GM10248 (cell line): Measurements from ENCODE around the gene ANKDD1A.

ENCODE experiments used
- CTCF ChIA-PET: fragments of 300-600 bp; sonication (Branson Sonifier 250); formaldehyde crosslinking; extraction: SDS; loops from one replicate; lab custom pipeline; 2021; ENCODE audit warnings: antibody characterized with exemption; lab: Yijun Ruan, JAX
- POLR2A ChIA-PET: fragments of 350-650 bp; sonication (Branson Sonifier 250); formaldehyde crosslinking; extraction: SDS; loops from one replicate; lab custom pipeline; 2020; ENCODE audit warnings: antibody characterized with exemption; lab: Yijun Ruan, JAX
- DNase-seq: peaks from one replicate; pipeline ENCODE4 v3.0.0; 2012; ENCODE audit errors: extremely low spot score
- TF ChIP-seq, protein P1 (sequence below): IDR thresholded peaks from 2 replicates; pipeline ENCODE4 v1.5.1; 2012; ENCODE audit warnings: mild to moderate bottlenecking, low read depth; ENCODE audit errors: extremely low read depth, missing control alignments, control extremely low read depth

Gene ANKDD1A

DNA sequence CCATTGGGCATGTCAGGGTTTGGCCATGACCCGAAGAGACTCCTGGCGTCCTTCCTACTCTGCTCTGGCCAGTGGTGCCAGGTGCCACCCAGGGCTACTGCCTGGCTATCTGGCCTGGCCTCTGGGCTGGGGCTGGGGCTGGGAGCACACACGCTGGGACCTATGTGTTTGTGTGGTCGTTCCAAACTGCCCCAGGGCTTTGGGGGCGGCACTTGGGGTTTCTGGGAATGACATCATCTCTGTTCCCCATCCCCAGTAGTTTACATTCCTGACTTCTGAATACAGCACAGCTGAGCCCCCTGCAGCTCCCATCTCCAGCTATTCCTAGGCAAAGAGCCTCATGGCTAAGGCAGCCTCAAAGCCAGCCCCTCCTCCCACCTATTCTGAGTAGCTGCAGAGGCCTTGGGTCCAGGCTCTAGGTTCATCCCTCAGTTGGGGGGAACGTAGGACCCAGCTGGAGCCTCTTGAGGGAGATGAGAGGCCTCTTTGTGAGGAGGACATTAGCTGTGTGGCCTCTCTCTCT is 45.6 kb upstream of the ANKDD1A start:
- ChIA-PET POLR2A (interaction anchor here (0.6 to 1.2 kb wide), 3 partner anchors 9 to 26 kb away, joined by 3 read pairs; no protein-coding TSS in a partner anchor), CTCF (interaction anchor here (1.0 to 1.3 kb wide), 2 partner anchors 17 to 40 kb away, joined by 5 read pairs; no protein-coding TSS in a partner anchor)
- DNase-seq = no peak
- TF ChIP-seq, protein P1, sequence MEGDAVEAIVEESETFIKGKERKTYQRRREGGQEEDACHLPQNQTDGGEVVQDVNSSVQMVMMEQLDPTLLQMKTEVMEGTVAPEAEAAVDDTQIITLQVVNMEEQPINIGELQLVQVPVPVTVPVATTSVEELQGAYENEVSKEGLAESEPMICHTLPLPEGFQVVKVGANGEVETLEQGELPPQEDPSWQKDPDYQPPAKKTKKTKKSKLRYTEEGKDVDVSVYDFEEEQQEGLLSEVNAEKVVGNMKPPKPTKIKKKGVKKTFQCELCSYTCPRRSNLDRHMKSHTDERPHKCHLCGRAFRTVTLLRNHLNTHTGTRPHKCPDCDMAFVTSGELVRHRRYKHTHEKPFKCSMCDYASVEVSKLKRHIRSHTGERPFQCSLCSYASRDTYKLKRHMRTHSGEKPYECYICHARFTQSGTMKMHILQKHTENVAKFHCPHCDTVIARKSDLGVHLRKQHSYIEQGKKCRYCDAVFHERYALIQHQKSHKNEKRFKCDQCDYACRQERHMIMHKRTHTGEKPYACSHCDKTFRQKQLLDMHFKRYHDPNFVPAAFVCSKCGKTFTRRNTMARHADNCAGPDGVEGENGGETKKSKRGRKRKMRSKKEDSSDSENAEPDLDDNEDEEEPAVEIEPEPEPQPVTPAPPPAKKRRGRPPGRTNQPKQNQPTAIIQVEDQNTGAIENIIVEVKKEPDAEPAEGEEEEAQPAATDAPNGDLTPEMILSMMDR = no peak

DNA sequence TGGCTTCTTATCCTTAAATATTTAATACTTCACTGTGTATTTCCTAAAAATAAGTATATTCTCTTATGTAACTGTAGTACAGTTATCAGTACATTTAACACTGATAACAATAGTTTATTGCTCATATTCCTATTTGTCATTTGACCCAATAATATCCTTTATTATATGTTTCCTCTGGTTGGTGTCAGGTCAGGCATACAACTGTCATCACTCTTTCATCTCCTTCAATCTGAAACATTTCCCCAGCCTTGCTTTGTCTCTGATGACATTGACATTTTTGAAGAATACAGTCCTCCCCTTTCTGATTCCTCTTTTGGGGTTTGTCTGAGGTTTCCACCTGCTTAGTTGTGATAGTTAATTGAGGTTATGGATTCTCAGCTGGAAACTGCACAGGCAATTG is 42.2 kb upstream of the ANKDD1A start:
- CTCF ChIA-PET = interaction anchor here (0.9 to 1.5 kb wide), 4 partner anchors 14 to 58 kb away, joined by 3 to 6 read pairs (median 4); no protein-coding TSS in a partner anchor
- DNase-seq = no peak
- TF ChIP-seq, protein P1 = no peak
- POLR2A ChIA-PET = no interaction called here

DNA sequence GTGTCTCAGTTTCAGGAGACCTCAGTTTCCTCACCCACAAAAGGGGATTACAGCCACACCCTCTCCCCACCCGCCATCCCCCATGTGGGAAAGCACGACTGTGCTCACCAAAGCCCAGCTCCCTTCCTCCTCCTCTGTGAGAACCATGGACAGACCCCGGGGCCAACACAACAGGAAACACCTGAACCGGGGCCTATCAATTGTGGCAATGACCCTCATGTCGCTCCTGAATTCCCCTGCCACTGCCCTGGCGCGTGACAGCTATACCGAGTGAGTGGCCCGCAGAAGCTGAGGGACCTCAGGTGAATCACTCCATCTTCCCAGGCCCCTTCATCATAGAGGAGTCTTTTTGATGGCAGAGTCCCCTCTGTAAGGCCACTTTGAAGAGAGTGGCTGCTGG is 41.3 kb upstream of the ANKDD1A start:
- ChIA-PET POLR2A (no interaction called here), CTCF (interaction anchor here (0.9 to 1.5 kb wide), 6 partner anchors 11 to 59 kb away, joined by 3 to 6 read pairs (median 3); no protein-coding TSS in a partner anchor)
- TF ChIP-seq, protein P1 = no peak
- no peak for DNase-seq

DNA sequence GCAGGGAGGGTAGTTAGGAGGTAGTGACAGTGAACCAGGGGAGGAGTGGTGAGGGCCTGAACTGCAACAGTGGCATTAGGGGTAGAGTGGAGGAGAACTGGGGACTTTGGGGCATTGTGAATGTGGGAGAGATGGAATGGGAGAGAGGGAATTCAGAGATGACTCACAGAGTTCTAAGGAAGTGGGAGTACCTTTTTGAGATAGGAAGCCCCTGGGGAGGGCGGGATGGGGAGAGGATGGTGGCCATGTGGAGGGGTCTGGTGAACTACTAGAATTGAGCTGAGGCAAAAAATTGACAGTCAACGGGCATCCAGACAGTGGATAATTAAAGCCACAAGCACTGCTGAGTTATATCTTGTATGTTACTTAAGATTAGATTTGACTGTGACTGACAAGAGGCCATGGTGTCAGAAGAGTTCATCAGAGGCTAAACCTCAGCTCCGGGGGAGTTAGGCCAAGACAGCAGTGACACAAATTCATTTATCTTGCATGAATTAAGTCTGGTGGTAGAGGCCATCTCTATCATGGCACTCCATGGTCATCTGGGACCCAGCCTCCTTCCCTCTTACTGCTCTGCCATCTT is 36.0 kb upstream of the ANKDD1A start:
- no peak for DNase-seq
- CTCF ChIA-PET = interaction anchor here (0.8 to 2.0 kb wide), 2 partner anchors 13 to 40 kb away, joined by 3 to 5 read pairs; no protein-coding TSS in a partner anchor
- TF ChIP-seq, protein P1 = no peak
- POLR2A ChIA-PET = interaction anchor here (1.0 to 1.9 kb wide), 2 partner anchors 13 to 18 kb away, joined by 5 to 8 read pairs; no protein-coding TSS in a partner anchor

DNA sequence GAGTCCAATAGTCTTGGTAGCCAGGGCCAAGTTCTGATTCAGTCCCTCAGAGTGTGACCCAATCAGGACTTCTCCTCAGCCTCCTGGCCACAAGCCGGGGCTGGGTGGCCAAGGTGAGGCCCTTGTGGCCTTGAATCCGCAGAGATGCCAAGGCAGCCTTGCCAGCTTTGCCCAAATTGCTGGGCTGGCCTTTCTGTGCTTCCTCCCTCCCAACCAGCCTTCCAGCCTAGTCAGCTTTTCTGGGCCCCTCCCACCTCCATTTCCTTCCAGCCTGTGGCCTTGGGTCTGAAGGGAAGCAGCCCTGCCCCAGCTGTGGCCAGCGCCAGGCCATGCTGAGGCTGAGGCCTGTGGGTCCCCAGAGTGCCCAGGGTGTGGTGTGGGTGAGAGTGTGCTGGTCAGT is 34.3 kb upstream of the ANKDD1A start:
- TF ChIP-seq, protein P1 = no peak
- no peak for DNase-seq
- ChIA-PET POLR2A (interaction anchor here (0.5 to 0.6 kb wide), 2 partner anchors 10 to 33 kb away, joined by 3 read pairs; no protein-coding TSS in a partner anchor), CTCF (interaction anchor here (1.4 to 2.0 kb wide), 4 partner anchors 11 to 28 kb away, joined by 4 to 5 read pairs (median 4); no protein-coding TSS in a partner anchor)

DNA sequence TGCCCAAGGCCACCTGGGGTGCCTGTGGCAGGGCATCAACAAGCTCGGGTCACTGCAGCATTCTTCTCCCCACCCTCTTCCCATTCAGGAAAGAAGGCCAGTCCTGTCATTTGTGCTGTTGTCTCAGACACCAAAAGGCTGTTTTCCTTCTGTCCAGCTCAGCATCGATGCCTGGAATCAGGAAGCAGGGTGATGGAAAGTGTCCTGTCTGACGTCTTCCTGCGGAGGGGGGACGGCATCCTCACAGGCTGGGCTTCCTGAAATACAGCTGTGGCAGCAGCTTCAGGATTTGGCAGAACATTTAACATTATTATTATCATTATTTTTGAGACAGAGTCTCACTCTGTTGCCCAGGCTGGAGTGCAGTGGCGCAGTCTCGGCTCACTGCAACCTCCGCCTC is 33.0 kb upstream of the ANKDD1A start:
- ChIA-PET POLR2A (no interaction called here), CTCF (interaction anchor here (1.3 to 1.8 kb wide), 2 partner anchors 16 to 27 kb away, joined by 4 to 5 read pairs; no protein-coding TSS in a partner anchor)
- DNase-seq = no peak
- TF ChIP-seq, protein P1 = no peak
